PC-9 (cell line): Measurements from ENCODE around the gene KCTD13. TPM values are rescaled to one million over a fixed set of nuclear protein-coding genes. Genes with fewer than 3 reads are reported as not detected.

ENCODE experiments used
- BruUV-seq: library from RNA; stranded (reverse); fragments of 400-500 nt; replicated peaks from 2 replicates; lab custom pipeline; 2021; lab: Mats Ljungman, UMichigan
- CTCF ChIA-PET: fragments of 300-600 bp; sonication (Branson Sonifier 250); formaldehyde crosslinking; loops from one replicate; lab custom pipeline; 2022; ENCODE audit warnings: antibody characterized with exemption; lab: Charles Lee
- POLR2A ChIA-PET: fragments of 300-600 bp; sonication (Branson Sonifier 250); formaldehyde crosslinking; loops from one replicate; lab custom pipeline; 2022; ENCODE audit warnings: antibody characterized with exemption; ENCODE audit not compliant: unreplicated experiment; lab: Charles Lee
- DNase-seq, 2 experiments: peaks; one replicate each; pipeline versions ENCODE4 v3.0.0 to v3.0.0-alpha.2; 2015 to 2022; ENCODE audit warnings: mixed read lengths in 1 of 2
- H2AFZ ChIP-seq: fragments of 200-600 bp; sonication (generic); 2 replicates; pipeline ENCODE4 v1.8.1; 2017; ENCODE audit warnings: antibody characterized with exemption
- H3F3A ChIP-seq: fragments of 200-600 bp; sonication (generic); 2 replicates; pipeline ENCODE4 v1.8.1; 2017; ENCODE audit warnings: antibody characterized with exemption, mild to moderate bottlenecking, low read depth; ENCODE audit not compliant: insufficient read depth
- H3K27ac ChIP-seq: fragments of 200-600 bp; sonication (generic); 2 replicates; pipeline ENCODE4 v1.6.1; 2016; ENCODE audit warnings: mixed run types
- H3K27me3 ChIP-seq: fragments of 200-600 bp; sonication (generic); 2 replicates; pipeline ENCODE4 v1.6.1; 2016; ENCODE audit warnings: low read depth, mixed run types; ENCODE audit not compliant: insufficient read depth
- H3K36me3 ChIP-seq: fragments of 200-600 bp; sonication (generic); 2 replicates; pipeline ENCODE4 v1.6.1; 2016; ENCODE audit warnings: low read depth, mixed run types
- H3K4me1 ChIP-seq: fragments of 200-600 bp; sonication (generic); replicated peaks from 2 replicates; pipeline ENCODE4 v1.6.1; 2016; ENCODE audit warnings: mixed run types; ENCODE audit not compliant: insufficient read depth
- H3K4me2 ChIP-seq: fragments of 200-600 bp; sonication (generic); 2 replicates; pipeline ENCODE4 v1.6.1; 2017; ENCODE audit warnings: mixed run types
- H3K4me3 ChIP-seq: fragments of 200-600 bp; sonication (generic); 2 replicates; pipeline ENCODE4 v1.6.1; 2016; ENCODE audit warnings: mixed run types
- H3K79me2 ChIP-seq: fragments of 200-600 bp; sonication (generic); 2 replicates; pipeline ENCODE4 v1.6.1; 2017; ENCODE audit warnings: low read depth, mixed run types
- H3K9me2 ChIP-seq: fragments of 200-600 bp; sonication (generic); 2 replicates; pipeline ENCODE4 v1.8.1; 2017; ENCODE audit warnings: mild to moderate bottlenecking; ENCODE audit not compliant: insufficient read depth
- H3K9me3 ChIP-seq: fragments of 200-600 bp; sonication (generic); 2 replicates; pipeline ENCODE4 v1.8.1; 2016; ENCODE audit warnings: low read depth; ENCODE audit not compliant: insufficient read depth
- H4K20me1 ChIP-seq: fragments of 200-600 bp; sonication (generic); 2 replicates; pipeline ENCODE4 v1.8.1; 2017; ENCODE audit not compliant: insufficient read depth
- EZH2 ChIP-seq: fragments of 200-600 bp; sonication (generic); IDR thresholded peaks from 2 replicates; pipeline ENCODE4 v1.8.0; 2017; ENCODE audit warnings: antibody characterized with exemption, low read depth
- intact Hi-C: fragments of 100-400 bp; cut with micrococcal nuclease; formaldehyde crosslinking; loops from one replicate; pipeline ENCODE4 v1.10.0; 2022; ENCODE audit not compliant: unreplicated experiment
- total RNA-seq: library from RNA; stranded (reverse); gene quantifications from 2 replicates; pipeline ENCODE4 v1.2.3, GENCODE V29; 2021
- TF ChIP-seq, protein P1 (sequence below): fragments of 200-600 bp; sonication (generic); conservative IDR thresholded peaks from 2 replicates; pipeline ENCODE4 v1.6.1; 2017; ENCODE audit warnings: mixed run types, antibody characterized with exemption, mild to moderate bottlenecking, moderate library complexity

The KCTD13 gene
- total RNA-seq, 1 experiment from 2014 or later: 52.7 TPM

DNA sequence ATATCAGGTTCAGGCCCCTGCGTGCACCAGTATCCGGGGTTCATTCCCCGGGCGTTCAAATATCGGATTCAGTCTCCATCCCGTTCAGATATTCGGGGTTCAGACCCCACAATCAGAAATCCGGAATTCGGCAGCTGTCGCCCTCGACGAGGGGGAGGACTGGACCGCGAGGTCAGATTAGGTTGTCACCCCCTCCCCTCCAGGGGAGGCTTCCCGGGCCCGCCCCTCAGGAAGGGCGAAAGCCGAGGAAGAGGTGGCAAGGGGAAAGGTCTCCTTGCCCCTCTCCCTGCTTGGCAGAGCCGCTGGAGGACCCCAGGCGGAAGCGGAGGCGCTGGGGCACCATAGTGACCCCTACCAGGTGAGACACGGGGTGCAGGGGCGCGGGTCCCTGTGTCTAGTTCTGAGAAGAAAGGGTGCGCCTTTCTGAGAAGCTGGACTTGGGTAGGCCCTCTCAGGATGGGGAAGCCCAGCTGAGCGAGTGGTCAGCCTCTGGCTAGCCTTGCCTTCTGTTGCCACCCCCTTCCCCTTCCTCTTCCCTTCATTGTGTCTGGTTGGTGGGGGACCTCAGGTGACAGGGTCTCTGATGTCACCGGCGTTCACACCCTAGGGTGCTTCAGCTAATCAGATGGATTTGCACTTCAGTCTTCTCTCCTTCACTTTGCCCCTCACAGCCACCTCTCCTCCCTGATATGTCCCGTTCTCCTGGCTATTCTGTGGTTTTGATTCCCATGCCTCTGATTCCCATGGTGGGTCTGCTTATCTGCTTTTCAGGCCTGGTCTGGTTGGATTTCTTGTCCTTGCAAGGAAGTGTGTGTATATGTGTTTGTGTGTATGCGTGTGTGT is 48.5 kb upstream of the KCTD13 start:
- POLR2A ChIA-PET: interaction anchor here (1.3 to 1.7 kb wide), 2 partner anchors 13 to 48 kb away, joined by 22 read pairs; partner anchors contain the start of genes KCTD13 and TMEM219
- CTCF ChIA-PET: interaction anchor here (0.9 kb wide), 1 partner anchor 49 kb away, joined by 3 read pairs; the partner anchor contains the start of gene KCTD13
- peaks cover 15% of the 10 kb centered on the region; the same call in 1 of the 2 replicates for H3F3A ChIP-seq
- TF ChIP-seq, protein P1, sequence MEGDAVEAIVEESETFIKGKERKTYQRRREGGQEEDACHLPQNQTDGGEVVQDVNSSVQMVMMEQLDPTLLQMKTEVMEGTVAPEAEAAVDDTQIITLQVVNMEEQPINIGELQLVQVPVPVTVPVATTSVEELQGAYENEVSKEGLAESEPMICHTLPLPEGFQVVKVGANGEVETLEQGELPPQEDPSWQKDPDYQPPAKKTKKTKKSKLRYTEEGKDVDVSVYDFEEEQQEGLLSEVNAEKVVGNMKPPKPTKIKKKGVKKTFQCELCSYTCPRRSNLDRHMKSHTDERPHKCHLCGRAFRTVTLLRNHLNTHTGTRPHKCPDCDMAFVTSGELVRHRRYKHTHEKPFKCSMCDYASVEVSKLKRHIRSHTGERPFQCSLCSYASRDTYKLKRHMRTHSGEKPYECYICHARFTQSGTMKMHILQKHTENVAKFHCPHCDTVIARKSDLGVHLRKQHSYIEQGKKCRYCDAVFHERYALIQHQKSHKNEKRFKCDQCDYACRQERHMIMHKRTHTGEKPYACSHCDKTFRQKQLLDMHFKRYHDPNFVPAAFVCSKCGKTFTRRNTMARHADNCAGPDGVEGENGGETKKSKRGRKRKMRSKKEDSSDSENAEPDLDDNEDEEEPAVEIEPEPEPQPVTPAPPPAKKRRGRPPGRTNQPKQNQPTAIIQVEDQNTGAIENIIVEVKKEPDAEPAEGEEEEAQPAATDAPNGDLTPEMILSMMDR: no peak
- TF ChIP-seq EZH2: no peak
- TSS peak; percentile 98 for BruUV-seq
- H3K4me2 ChIP-seq: peak overlapping the region; percentile 91
- peak in 1 of 2 experiments; percentile 32 for DNase-seq
- no peaks in the 10 kb centered on the region for H3K27me3 ChIP-seq
- H3K9me2 ChIP-seq: no peaks in the 10 kb centered on the region
- H3K4me1 ChIP-seq: peaks cover 19% of the 10 kb centered on the region
- peak overlapping the region; percentile 94 for H2AFZ ChIP-seq
- intact Hi-C loops: no loop called here
- no peaks in the 10 kb centered on the region for H3K9me3 ChIP-seq
- peak overlapping the region; percentile 84 for H3K4me3 ChIP-seq
- H3K79me2 ChIP-seq: peaks cover 41% of the 10 kb centered on the region
- peaks cover 11% of the 10 kb centered on the region; the same call in 1 of the 2 replicates for H3K36me3 ChIP-seq
- peaks cover 21% of the 10 kb centered on the region; the same call in 1 of the 2 replicates for H4K20me1 ChIP-seq
- peak overlapping the region; percentile 8; the same call in 1 of the 2 replicates for H3K27ac ChIP-seq

DNA sequence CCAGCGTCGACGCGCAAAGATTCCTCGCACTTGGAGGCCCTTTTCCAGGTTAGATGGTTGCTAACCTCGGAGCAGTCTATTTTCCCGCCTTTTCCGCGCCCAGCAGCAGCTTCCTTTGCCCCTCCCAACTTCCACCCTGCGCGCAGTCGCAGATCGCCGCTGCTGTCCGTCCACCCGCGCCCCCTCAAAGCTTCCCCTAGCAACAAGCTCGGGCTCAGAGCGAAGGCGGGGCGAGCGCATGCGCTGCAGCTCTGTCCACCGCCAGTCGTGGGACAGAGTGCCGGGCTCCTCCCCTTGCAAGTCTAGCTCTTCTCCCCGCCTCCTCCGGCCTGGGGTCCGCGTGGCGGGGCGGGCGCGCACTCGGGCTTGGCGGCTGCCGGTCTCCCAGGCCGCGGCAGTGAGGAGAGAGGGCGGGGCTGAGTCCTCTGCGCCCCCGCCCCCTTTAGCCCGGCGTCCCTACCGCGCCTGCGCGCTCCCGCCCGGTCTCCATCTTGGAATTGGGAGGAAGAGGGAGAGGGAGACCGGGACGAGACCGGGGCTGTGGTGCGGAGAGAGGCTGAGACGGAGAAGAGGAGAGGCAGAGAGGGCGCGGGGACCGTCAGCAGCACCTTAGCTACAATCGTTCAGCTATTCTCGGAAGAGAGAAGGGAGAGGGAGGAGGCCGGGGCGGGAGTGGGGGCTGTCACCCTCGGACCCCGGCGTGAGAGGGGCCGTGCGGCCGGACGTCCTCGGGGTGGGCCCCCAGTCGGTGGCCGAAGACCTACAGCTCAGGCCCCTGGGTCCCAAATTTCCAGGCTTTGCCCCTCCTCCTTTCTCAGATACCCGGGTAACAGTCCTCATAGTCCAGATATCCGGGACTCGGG is 47.6 kb upstream of the KCTD13 start, which contains the start of gene TAOK2:
TSS of gene TAOK2 (plus strand) at position 485 of the 863 bp plus-strand sequence. CDS start 3,905 bp downstream, outside the sequence.
- DNase-seq: peak; percentile 95 to 100
- peaks cover 41% of the 10 kb centered on the region for H3K79me2 ChIP-seq
- H3K4me2 ChIP-seq: peak within 1 kb of the TSS; percentile 91
- POLR2A ChIA-PET: interaction anchor here (0.6 to 1.7 kb wide), 23 partner anchors 11 to 1273 kb away, joined by 3 to 30 read pairs (median 5); partner anchors contain the start of genes ALDOA, ASPHD1, CDIPT and HIRIP3
- no TSS peak for BruUV-seq
- TF ChIP-seq, protein P1: no peak
- TF ChIP-seq EZH2: no peak
- no peaks in the 10 kb centered on the region for H3K27me3 ChIP-seq
- peak within 1 kb of the TSS; percentile 8; the same call in 1 of the 2 replicates for H3K27ac ChIP-seq
- CTCF ChIA-PET: interaction anchor here (0.5 to 1.2 kb wide), 8 partner anchors 11 to 125 kb away, joined by 3 to 6 read pairs (median 4); partner anchors contain the start of genes ASPHD1, HIRIP3, KCTD13 and SEZ6L2
- H4K20me1 ChIP-seq: peaks cover 21% of the 10 kb centered on the region; the same call in 1 of the 2 replicates
- intact Hi-C loops: loop anchor here (1.0 kb wide), 5 partner anchors 29 to 168 kb away; partner anchors contain the start of genes ASPHD1, CDIPT and KCTD13
- H3F3A ChIP-seq: peaks cover 15% of the 10 kb centered on the region; the same call in 1 of the 2 replicates
- H3K9me2 ChIP-seq: no peaks in the 10 kb centered on the region
- no peaks in the 10 kb centered on the region for H3K9me3 ChIP-seq
- H3K4me1 ChIP-seq: peaks cover 19% of the 10 kb centered on the region
- H2AFZ ChIP-seq: peak within 1 kb of the TSS; percentile 94
- peak within 1 kb of the TSS; percentile 84 for H3K4me3 ChIP-seq
- H3K36me3 ChIP-seq: 0 out of 2 replicates have a peak, but pooled peaks cover 4% of the 10 kb centered on the region
